T-helper 2 cell treated with Interferon-gamma antibody and Interleukin-4, amounts not matched to agents 5 μg/mL and 100 μg/mL, for 36 hours (primary cell): Measurements from ENCODE around the gene UNC93B1.

Source experiments
- DNase-seq: peaks from one replicate; pipeline ENCODE4 v3.0.0; 2021; ENCODE audit warnings: low spot score
- H3K27ac Mint-ChIP-seq: one replicate; pipeline ENCODE4 v1.8.0; 2021; ENCODE audit warnings: mild to moderate bottlenecking, mixed read lengths
- H3K27me3 Mint-ChIP-seq: one replicate; pipeline ENCODE4 v1.8.0; 2021; ENCODE audit warnings: low read depth, mixed read lengths
- H3K36me3 Mint-ChIP-seq: one replicate; pipeline ENCODE4 v1.8.0; 2021; ENCODE audit warnings: low read depth, mixed read lengths
- H3K4me1 Mint-ChIP-seq: one replicate; pipeline ENCODE4 v1.8.0; 2021; ENCODE audit warnings: low read depth, mixed read lengths
- H3K4me3 Mint-ChIP-seq: one replicate; pipeline ENCODE4 v1.8.0; 2022; ENCODE audit warnings: mild to moderate bottlenecking, moderate library complexity, mixed read lengths
- H3K9me3 Mint-ChIP-seq: one replicate; pipeline ENCODE4 v1.8.0; 2021; ENCODE audit warnings: mixed read lengths

Gene UNC93B1

GRCh38 chr11:68003846-68004550, at the start of gene UNC93B1:
TSS of gene UNC93B1 (minus strand) at chr11:68004097. CDS start at chr11:68004043, 54 bp downstream.
- peak within 1 kb of the TSS; percentile 70 for H3K27ac Mint-ChIP-seq
- no peaks in the 10 kb centered on the region for H3K27me3 Mint-ChIP-seq
- no peaks in the 10 kb centered on the region for H3K36me3 Mint-ChIP-seq
- peak; percentile 83 for DNase-seq
- H3K9me3 Mint-ChIP-seq, result no peaks in the 10 kb centered on the region
- peak within 1 kb of the TSS; percentile 82 for H3K4me3 Mint-ChIP-seq
- H3K4me1 Mint-ChIP-seq, result peaks cover 11% of the 10 kb centered on the region

- H3K9me3 Mint-ChIP-seq, result no peaks in the 10 kb centered on the region
- no peak overlapping the region for H3K27ac Mint-ChIP-seq
- peaks cover 26% of the 10 kb centered on the region for H3K36me3 Mint-ChIP-seq
These were observed 49.2 kb upstream of the UNC93B1 start for GRCh38 chr11:68053117-68053516.

GRCh38 chr11:68052137-68052873, 48.4 kb upstream of the UNC93B1 start:
- Mint-ChIP-seq H3K9me3 (no peaks in the 10 kb centered on the region), H3K27me3 (no peaks in the 10 kb centered on the region), H3K4me3 (no peak overlapping the region), H3K36me3 (peaks cover 29% of the 10 kb centered on the region), H3K4me1 (no peaks in the 10 kb centered on the region), H3K27ac (no peak overlapping the region)
- DNase-seq, result no peak

More at GRCh38 chr11:68053117-68053516, 49.2 kb upstream of the UNC93B1 start:
- Mint-ChIP-seq H3K4me3 (no peak overlapping the region), H3K27me3 (no peaks in the 10 kb centered on the region), H3K4me1 (no peaks in the 10 kb centered on the region)
- DNase-seq, result no peak

- Mint-ChIP-seq H3K27ac (no peak overlapping the region), H3K4me1 (no peaks in the 10 kb centered on the region), H3K9me3 (no peaks in the 10 kb centered on the region), H3K4me3 (no peak overlapping the region), H3K36me3 (peaks cover 31% of the 10 kb centered on the region), H3K27me3 (no peaks in the 10 kb centered on the region)
- DNase-seq, result no peak
These were observed 47.6 kb upstream of the UNC93B1 start for GRCh38 chr11:68051191-68052136.

GRCh38 chr11:68050371-68050841, 46.5 kb upstream of the UNC93B1 start:
- no peaks in the 10 kb centered on the region for H3K9me3 Mint-ChIP-seq
- H3K27me3 Mint-ChIP-seq, result no peaks in the 10 kb centered on the region
- peaks cover 35% of the 10 kb centered on the region for H3K36me3 Mint-ChIP-seq
- no peak overlapping the region for H3K27ac Mint-ChIP-seq
- H3K4me1 Mint-ChIP-seq, result no peaks in the 10 kb centered on the region
- H3K4me3 Mint-ChIP-seq, result no peak overlapping the region
- DNase-seq, result no peak

- Mint-ChIP-seq H3K4me1 (no peaks in the 10 kb centered on the region), H3K27me3 (no peaks in the 10 kb centered on the region), H3K36me3 (peaks cover 35% of the 10 kb centered on the region), H3K27ac (no peak overlapping the region), H3K9me3 (no peaks in the 10 kb centered on the region), H3K4me3 (no peak overlapping the region)
- no peak for DNase-seq
These were observed 45.8 kb upstream of the UNC93B1 start for GRCh38 chr11:68049509-68050370.

GRCh38 chr11:68048681-68049508, 45.0 kb upstream of the UNC93B1 start:
- Mint-ChIP-seq H3K27ac (no peak overlapping the region), H3K27me3 (no peaks in the 10 kb centered on the region), H3K9me3 (no peaks in the 10 kb centered on the region), H3K36me3 (peaks cover 39% of the 10 kb centered on the region), H3K4me1 (no peaks in the 10 kb centered on the region), H3K4me3 (no peak overlapping the region)
- DNase-seq, result no peak

GRCh38 chr11:68047437-68048290, 43.8 kb upstream of the UNC93B1 start:
- Mint-ChIP-seq H3K4me1 (no peaks in the 10 kb centered on the region), H3K4me3 (no peak overlapping the region), H3K9me3 (no peaks in the 10 kb centered on the region), H3K27ac (no peak overlapping the region), H3K36me3 (peaks cover 31% of the 10 kb centered on the region), H3K27me3 (no peaks in the 10 kb centered on the region)
- DNase-seq, result no peak

- Mint-ChIP-seq H3K36me3 (peaks cover 21% of the 10 kb centered on the region), H3K4me1 (peaks cover 3% of the 10 kb centered on the region), H3K9me3 (no peaks in the 10 kb centered on the region), H3K27me3 (no peaks in the 10 kb centered on the region), H3K4me3 (no peak overlapping the region), H3K27ac (no peak overlapping the region)
- no peak for DNase-seq
These were observed 41.0 kb upstream of the UNC93B1 start for GRCh38 chr11:68044898-68045351.

GRCh38 chr11:68044145-68044813, 40.4 kb upstream of the UNC93B1 start:
- H3K4me3 Mint-ChIP-seq, result no peak overlapping the region
- peaks cover 21% of the 10 kb centered on the region for H3K36me3 Mint-ChIP-seq
- no peak overlapping the region for H3K27ac Mint-ChIP-seq
- H3K9me3 Mint-ChIP-seq, result no peaks in the 10 kb centered on the region
- H3K4me1 Mint-ChIP-seq, result peaks cover 3% of the 10 kb centered on the region
- DNase-seq, result no peak
- no peaks in the 10 kb centered on the region for H3K27me3 Mint-ChIP-seq

- Mint-ChIP-seq H3K36me3 (peaks cover 21% of the 10 kb centered on the region), H3K27me3 (no peaks in the 10 kb centered on the region), H3K4me3 (no peak overlapping the region), H3K27ac (no peak overlapping the region), H3K4me1 (peaks cover 3% of the 10 kb centered on the region), H3K9me3 (no peaks in the 10 kb centered on the region)
- DNase-seq, result no peak
These were observed 39.6 kb upstream of the UNC93B1 start for GRCh38 chr11:68043349-68044144.
